ENCODE results near the gene DHCR24.

Gene DHCR24

GRCh38 chr1:54875000-54875399 lies 12.0 kb downstream of the DHCR24 start:
- Histone ChIP-seq H3K4me1 (ENCODE audit: insufficient read depth, poor library complexity, severe bottlenecking) (peaks cover 15% of the 10 kb centered on the region), H3K4me3 (ENCODE audit: severe bottlenecking) (no peak overlapping the region), H3K9me3 (ENCODE audit: severe bottlenecking) (no peaks in the 10 kb centered on the region), H3K27me3 (ENCODE audit: insufficient read depth, poor library complexity, severe bottlenecking) (no peaks in the 10 kb centered on the region), H3K27ac (ENCODE audit: poor library complexity, severe bottlenecking) (no peak overlapping the region), H3K36me3 (ENCODE audit: low read depth) (peaks cover 100% of the 10 kb centered on the region)
- DNase-seq (ENCODE audit: low spot score) (no peak), ATAC-seq (ENCODE audit: low read depth) (no peak)
- TF ChIP-seq CTCF (IDR thresholded peaks at IDR 0.05; ENCODE audit: poor library complexity, severe bottlenecking), result no peak

DNA sequence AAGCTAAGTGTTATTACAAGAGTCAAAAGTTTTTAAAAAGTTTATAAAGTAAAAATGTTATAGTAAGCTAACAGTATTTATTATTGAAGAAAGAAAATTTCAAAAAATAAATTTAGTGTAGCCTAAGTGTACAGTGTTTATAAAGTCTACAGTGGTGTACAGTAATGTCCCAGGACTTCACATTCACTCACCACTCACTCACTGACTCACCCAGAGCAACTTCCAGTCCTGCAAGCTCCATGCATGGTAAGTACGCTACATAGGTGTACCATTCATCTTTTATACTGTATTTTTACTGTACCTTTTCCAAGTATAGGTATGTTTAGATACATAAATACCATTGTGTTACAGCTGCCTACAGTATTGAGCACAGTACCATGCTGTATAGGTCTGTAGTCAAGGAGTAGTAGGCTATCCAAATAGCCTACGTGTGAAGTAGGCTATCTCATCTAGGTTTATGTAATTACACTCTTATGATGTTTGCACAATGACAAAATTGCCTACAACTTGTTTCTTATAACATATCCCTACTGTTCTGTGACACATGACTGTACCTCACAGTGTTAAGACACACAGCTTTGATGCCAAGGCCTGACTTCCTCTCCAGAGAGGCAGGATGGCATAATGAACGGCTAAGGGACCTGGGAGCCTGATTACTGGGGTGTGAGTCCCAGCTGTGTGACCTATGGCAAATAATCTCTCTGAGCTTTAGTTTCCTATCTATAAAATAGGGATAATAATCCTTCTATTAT lies 12.7 kb downstream of the DHCR24 start:
- ATAC-seq (ENCODE audit: low read depth), result no peak

GRCh38 chr1:54872036-54872331 lies 15.0 kb downstream of the DHCR24 start:
- no peak overlapping the region for H3K4me3 ChIP-seq (ENCODE audit: severe bottlenecking)
- H3K27me3 ChIP-seq (ENCODE audit: insufficient read depth, poor library complexity, severe bottlenecking), result no peaks in the 10 kb centered on the region
- no peaks in the 10 kb centered on the region for H3K9me3 ChIP-seq (ENCODE audit: severe bottlenecking)
- ATAC-seq (ENCODE audit: low read depth), result no peak
- DNase-seq (ENCODE audit: low spot score), result no peak
- H3K4me1 ChIP-seq (ENCODE audit: insufficient read depth, poor library complexity, severe bottlenecking), result peaks cover 7% of the 10 kb centered on the region
- no peak for TF ChIP-seq CTCF (IDR thresholded peaks at IDR 0.05; ENCODE audit: poor library complexity, severe bottlenecking)
- no peak overlapping the region for H3K27ac ChIP-seq (ENCODE audit: poor library complexity, severe bottlenecking)
- peaks cover 100% of the 10 kb centered on the region for H3K36me3 ChIP-seq (ENCODE audit: low read depth)

More for the DNA sequence above, 12.7 kb downstream of the DHCR24 start:
- Histone ChIP-seq H3K36me3 (ENCODE audit: low read depth) (peaks cover 100% of the 10 kb centered on the region), H3K4me3 (ENCODE audit: severe bottlenecking) (no peak overlapping the region), H3K27me3 (ENCODE audit: insufficient read depth, poor library complexity, severe bottlenecking) (no peaks in the 10 kb centered on the region), H3K27ac (ENCODE audit: poor library complexity, severe bottlenecking) (no peak overlapping the region), H3K4me1 (ENCODE audit: insufficient read depth, poor library complexity, severe bottlenecking) (peaks cover 7% of the 10 kb centered on the region), H3K9me3 (ENCODE audit: severe bottlenecking) (no peaks in the 10 kb centered on the region)
- no peak for TF ChIP-seq CTCF (IDR thresholded peaks at IDR 0.05; ENCODE audit: poor library complexity, severe bottlenecking)
- DNase-seq (ENCODE audit: low spot score), result no peak

GRCh38 chr1:54871275-54872035 lies 15.5 kb downstream of the DHCR24 start:
- no peak for DNase-seq (ENCODE audit: low spot score)
- Histone ChIP-seq H3K36me3 (ENCODE audit: low read depth) (peaks cover 100% of the 10 kb centered on the region), H3K27me3 (ENCODE audit: insufficient read depth, poor library complexity, severe bottlenecking) (no peaks in the 10 kb centered on the region), H3K9me3 (ENCODE audit: severe bottlenecking) (no peaks in the 10 kb centered on the region), H3K4me3 (ENCODE audit: severe bottlenecking) (no peak overlapping the region), H3K4me1 (ENCODE audit: insufficient read depth, poor library complexity, severe bottlenecking) (peaks cover 5% of the 10 kb centered on the region), H3K27ac (ENCODE audit: poor library complexity, severe bottlenecking) (no peak overlapping the region)
- no peak for ATAC-seq (ENCODE audit: low read depth)
- no peak for TF ChIP-seq CTCF (IDR thresholded peaks at IDR 0.05; ENCODE audit: poor library complexity, severe bottlenecking)

DNA sequence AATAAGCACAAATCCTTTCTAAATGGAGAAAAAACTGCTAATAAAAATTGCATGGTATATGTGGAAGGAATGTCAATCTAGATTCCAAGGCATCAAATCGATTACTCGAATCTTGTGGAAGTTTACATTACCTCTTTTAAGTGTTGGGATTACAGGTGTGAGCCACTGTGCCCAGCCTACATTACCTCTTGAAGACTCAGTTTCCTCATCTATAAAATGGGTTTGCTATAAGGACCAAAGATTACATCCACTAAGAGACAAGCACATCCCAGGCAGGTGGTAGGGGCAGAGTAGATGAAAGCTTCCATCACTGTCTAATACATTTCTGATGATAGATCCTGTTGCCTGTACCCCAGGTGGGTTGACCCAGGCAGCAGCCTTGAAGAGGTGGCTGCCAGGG lies 16.1 kb downstream of the DHCR24 start:
- Histone ChIP-seq H3K4me3 (ENCODE audit: severe bottlenecking) (no peak overlapping the region), H3K9me3 (ENCODE audit: severe bottlenecking) (no peaks in the 10 kb centered on the region), H3K27me3 (ENCODE audit: insufficient read depth, poor library complexity, severe bottlenecking) (no peaks in the 10 kb centered on the region), H3K36me3 (ENCODE audit: low read depth) (peaks cover 100% of the 10 kb centered on the region), H3K27ac (ENCODE audit: poor library complexity, severe bottlenecking) (no peak overlapping the region), H3K4me1 (ENCODE audit: insufficient read depth, poor library complexity, severe bottlenecking) (no peaks in the 10 kb centered on the region)
- TF ChIP-seq CTCF (IDR thresholded peaks at IDR 0.05; ENCODE audit: poor library complexity, severe bottlenecking), result no peak
- ATAC-seq (ENCODE audit: low read depth), result no peak
- DNase-seq (ENCODE audit: low spot score), result no peak
